Neural progenitor cell (in vitro differentiated cells): ENCODE results near the gene SH2D4B. TPM values are rescaled to one million over a fixed set of nuclear protein-coding genes. Genes with fewer than 3 reads are reported as not detected.

ENCODE experiments used
- DNase-seq: peaks from one replicate; pipeline ENCODE4 v3.0.0-alpha.2; 2016; ENCODE audit warnings: low spot score
- H2AFZ ChIP-seq: fragments of 200-600 bp; sonication (generic); replicated peaks from 2 replicates; pipeline ENCODE4 v1.6.1; 2016; ENCODE audit warnings: antibody characterized with exemption
- H3F3A ChIP-seq: fragments of 200-600 bp; sonication (generic); 2 replicates; pipeline ENCODE4 v1.6.1; 2016; ENCODE audit warnings: antibody characterized with exemption, low read depth
- H3K27ac ChIP-seq: fragments of 200-600 bp; sonication (generic); 2 replicates; pipeline ENCODE4 v1.5.1; 2016; ENCODE audit warnings: mild to moderate bottlenecking
- H3K27me3 ChIP-seq: fragments of 200-600 bp; sonication (generic); 2 replicates; pipeline ENCODE4 v1.6.1; 2016; ENCODE audit warnings: mild to moderate bottlenecking, moderate library complexity
- H3K36me3 ChIP-seq: fragments of 200-600 bp; sonication (generic); 2 replicates; pipeline ENCODE4 v1.5.1; 2016
- H3K4me1 ChIP-seq: fragments of 200-600 bp; sonication (generic); 2 replicates; pipeline ENCODE4 v1.6.1; 2016; ENCODE audit warnings: mixed run types
- H3K4me2 ChIP-seq: fragments of 200-600 bp; sonication (generic); 2 replicates; pipeline ENCODE4 v1.6.1; 2016
- H3K4me3 ChIP-seq: fragments of 200-600 bp; sonication (generic); 2 replicates; pipeline ENCODE4 v1.5.1; 2016
- H3K79me2 ChIP-seq: fragments of 200-600 bp; sonication (generic); 2 replicates; pipeline ENCODE4 v1.6.1; 2016; ENCODE audit warnings: low read depth
- H3K9ac ChIP-seq: fragments of 200-600 bp; sonication (generic); 2 replicates; pipeline ENCODE4 v1.6.1; 2016
- H3K9me3 ChIP-seq: fragments of 200-600 bp; sonication (generic); 2 replicates; pipeline ENCODE4 v1.5.1; 2016; ENCODE audit warnings: low read depth
- H4K20me1 ChIP-seq: fragments of 200-600 bp; sonication (generic); 2 replicates; pipeline ENCODE4 v1.6.1; 2016; ENCODE audit warnings: low read depth
- H3K27ac Mint-ChIP-seq: 3 replicates; pipeline ENCODE4 v1.8.0; 2021; ENCODE audit warnings: mixed read lengths
- H3K27me3 Mint-ChIP-seq: 2 replicates; pipeline ENCODE4 v1.8.0; 2022; ENCODE audit warnings: low read depth, mild to moderate bottlenecking, inconsistent platforms, moderate library complexity, mixed read lengths; ENCODE audit not compliant: insufficient read depth
- H3K36me3 Mint-ChIP-seq: 3 replicates; pipeline ENCODE4 v1.8.0; 2021; ENCODE audit warnings: mixed read lengths
- H3K4me1 Mint-ChIP-seq: 3 replicates; pipeline ENCODE4 v1.8.0; 2021; ENCODE audit warnings: mixed read lengths
- H3K4me3 Mint-ChIP-seq: 3 replicates; pipeline ENCODE4 v1.8.0; 2021; ENCODE audit warnings: mild to moderate bottlenecking, moderate library complexity, mixed read lengths
- H3K9me3 Mint-ChIP-seq: 3 replicates; pipeline ENCODE4 v1.8.0; 2020; ENCODE audit warnings: mixed read lengths
- CTCF ChIP-seq: fragments of 200-600 bp; sonication (generic); IDR thresholded peaks from 2 replicates; pipeline ENCODE4 v1.5.1; 2017; ENCODE audit warnings: antibody characterized with exemption, mild to moderate bottlenecking
- EZH2 ChIP-seq: fragments of 200-600 bp; sonication (generic); IDR thresholded peaks from 2 replicates; pipeline ENCODE4 v1.6.1; 2017; ENCODE audit warnings: antibody characterized with exemption, mild to moderate bottlenecking, moderate library complexity
- EZH2phosphoT487 ChIP-seq: fragments of 200-600 bp; sonication (generic); IDR thresholded peaks from 2 replicates; pipeline ENCODE4 v1.6.1; 2017; ENCODE audit warnings: antibody characterized with exemption
- total RNA-seq: library from RNA; depleted of rRNA; stranded (reverse); fragments of >200 nt; gene quantifications from 2 replicates; pipeline ENCODE4 v1.2.3, GENCODE V29; 2015; ENCODE audit warnings: low replicate concordance

Gene SH2D4B
- total RNA-seq, 1 donor from 2014 or later, result 0.11 TPM

GRCh38 chr10:80632742-80633141 is 95.0 kb downstream of the SH2D4B start:
- Histone ChIP-seq H3K36me3 (no peaks in the 10 kb centered on the region), H3K27ac (no peak overlapping the region), H4K20me1 (no peaks in the 10 kb centered on the region), H3K27me3 (no peaks in the 10 kb centered on the region), H3K4me3 (no peak overlapping the region), H2AFZ (no peak overlapping the region), H3K9ac (no peak overlapping the region), H3F3A (no peaks in the 10 kb centered on the region), H3K4me2 (no peak overlapping the region), H3K9me3 (no peaks in the 10 kb centered on the region), H3K4me1 (no peaks in the 10 kb centered on the region), H3K79me2 (no peaks in the 10 kb centered on the region)
- Mint-ChIP-seq H3K27ac (no peak overlapping the region), H3K27me3 (peaks cover 3% of the 10 kb centered on the region), H3K36me3 (no peaks in the 10 kb centered on the region), H3K4me3 (no peak overlapping the region), H3K9me3 (no peaks in the 10 kb centered on the region), H3K4me1 (no peaks in the 10 kb centered on the region)
- no peak for DNase-seq
- TF ChIP-seq EZH2 (no peak), EZH2phosphoT487 (no peak), CTCF (no peak)

GRCh38 chr10:80633383-80633860 is 95.7 kb downstream of the SH2D4B start:
- Mint-ChIP-seq H3K36me3 (no peaks in the 10 kb centered on the region), H3K4me3 (no peak overlapping the region), H3K27ac (no peak overlapping the region), H3K4me1 (no peaks in the 10 kb centered on the region), H3K27me3 (peaks cover 6% of the 10 kb centered on the region), H3K9me3 (no peaks in the 10 kb centered on the region)
- no peaks in the 10 kb centered on the region for H3K4me1 ChIP-seq
- no peak overlapping the region for H3K9ac ChIP-seq
- no peak overlapping the region for H3K4me3 ChIP-seq
- no peak for DNase-seq
- H3K27ac ChIP-seq, result no peak overlapping the region
- no peaks in the 10 kb centered on the region for H3K9me3 ChIP-seq
- no peaks in the 10 kb centered on the region for H3K27me3 ChIP-seq
- no peak overlapping the region for H3K4me2 ChIP-seq
- H4K20me1 ChIP-seq, result no peaks in the 10 kb centered on the region
- H2AFZ ChIP-seq, result no peak overlapping the region
- H3K36me3 ChIP-seq, result no peaks in the 10 kb centered on the region
- TF ChIP-seq EZH2phosphoT487 (no peak), EZH2 (no peak), CTCF (no peak)
- H3K79me2 ChIP-seq, result no peaks in the 10 kb centered on the region
- no peaks in the 10 kb centered on the region for H3F3A ChIP-seq

GRCh38 chr10:80633910-80634309 is 96.2 kb downstream of the SH2D4B start:
- H3K4me1 Mint-ChIP-seq, result no peaks in the 10 kb centered on the region
- no peak overlapping the region for H2AFZ ChIP-seq
- TF ChIP-seq EZH2phosphoT487, result no peak
- no peak for TF ChIP-seq EZH2
- TF ChIP-seq CTCF, result no peak

More at GRCh38 chr10:80633910-80634309, 96.2 kb downstream of the SH2D4B start:
- H3F3A ChIP-seq, result no peaks in the 10 kb centered on the region
- no peak overlapping the region for H3K4me3 ChIP-seq
- H3K9me3 ChIP-seq, result no peaks in the 10 kb centered on the region
- H4K20me1 ChIP-seq, result no peaks in the 10 kb centered on the region
- H3K4me3 Mint-ChIP-seq, result no peak overlapping the region
- H3K27ac Mint-ChIP-seq, result no peak overlapping the region
- H3K79me2 ChIP-seq, result no peaks in the 10 kb centered on the region
- no peak for DNase-seq
- no peaks in the 10 kb centered on the region for H3K36me3 ChIP-seq
- H3K36me3 Mint-ChIP-seq, result no peaks in the 10 kb centered on the region
- H3K27me3 ChIP-seq, result no peaks in the 10 kb centered on the region
- peaks cover 8% of the 10 kb centered on the region for H3K27me3 Mint-ChIP-seq
- no peaks in the 10 kb centered on the region for H3K4me1 ChIP-seq
- H3K27ac ChIP-seq, result no peak overlapping the region
- H3K4me2 ChIP-seq, result no peak overlapping the region
- no peak overlapping the region for H3K9ac ChIP-seq
- no peaks in the 10 kb centered on the region for H3K9me3 Mint-ChIP-seq
